HepG2 (cell line): Measurements from ENCODE around the gene PRCD. TPM values are rescaled to one million over a fixed set of nuclear protein-coding genes. Genes with fewer than 3 reads are reported as not detected.

Experiments used
- ATAC-seq: fragments of 200-7000 bp; cut with Tn5 transposase; 3 replicates; pipeline ENCODE4 v1.9.1; 2020; ENCODE audit warnings: mild to moderate bottlenecking, moderate library complexity
- BruUV-seq: library from RNA; stranded (reverse); fragments of 400-500 nt; replicated peaks from 2 replicates; lab custom pipeline; 2021; lab: Mats Ljungman, UMichigan
- CTCF ChIA-PET: fragments of 300-600 bp; formaldehyde crosslinking; extraction: SDS; loops from one replicate; lab custom pipeline; 2021; ENCODE audit warnings: low total read pairs, inconsistent platforms, low intra/inter-chr PET ratio; lab: Yijun Ruan, JAX
- POLR2A ChIA-PET: fragments of 350-600 bp; sonication (Branson Sonifier 250); formaldehyde crosslinking; loops from one replicate; lab custom pipeline; 2020; ENCODE audit warnings: antibody characterized with exemption, inconsistent platforms; lab: Yijun Ruan, JAX
- DNase-seq: peaks from one replicate; pipeline ENCODE4 v3.0.0-alpha.2; 2015; ENCODE audit warnings: low spot score
- FAIRE-seq: peaks from 3 replicates; lab custom pipeline; 2011; peaks lifted over from hg19 to GRCh38; lab: Jason Lieb, UNC
- H2AFZ ChIP-seq: one replicate; pipeline ENCODE4 v1.6.1; 2011; ENCODE audit warnings: low read length, inconsistent platforms
- H3K27ac ChIP-seq: fragments of 300-600 bp; 3 replicates; pipeline ENCODE4 v1.8.0; 2011; ENCODE audit warnings: mixed run types, mild to moderate bottlenecking, mixed read lengths, low read length, inconsistent platforms; ENCODE audit not compliant: insufficient read depth; ENCODE audit errors: extremely low read length
- H3K27me3 ChIP-seq, 2 experiments: fragments of 200-600 bp in 1 of 2; 2 replicates in 1 of 2; 3 replicates in 1 of 2; pipeline versions ENCODE4 v1.6.0 to v1.8.0; 2011; ENCODE audit warnings: low read length in 2 of 2, mild to moderate bottlenecking in 2 of 2, moderate library complexity in 2 of 2, inconsistent platforms in 1 of 2; ENCODE audit not compliant: insufficient read depth in 2 of 2, control insufficient read depth in 1 of 2
- H3K36me3 ChIP-seq, 2 experiments: fragments of 200-600 bp in 1 of 2; replicated peaks in 1 of 2; 2 replicates in 1 of 2; 3 replicates in 1 of 2; pipeline versions ENCODE4 v1.5.1 to v1.8.0; 2011; ENCODE audit warnings: low read length in 2 of 2, inconsistent platforms in 1 of 2; ENCODE audit not compliant: insufficient read depth in 2 of 2, control insufficient read depth in 1 of 2
- H3K4me1 ChIP-seq: 2 replicates; pipeline ENCODE4 v1.5.1; 2012; ENCODE audit warnings: low read length, inconsistent platforms; ENCODE audit not compliant: insufficient read depth
- H3K4me2 ChIP-seq: 2 replicates; pipeline ENCODE4 v1.6.0; 2011; ENCODE audit warnings: low read depth, low read length, inconsistent platforms
- H3K4me3 ChIP-seq, 3 experiments: fragments of 200-600 bp in 1 of 3; sonication (generic), shearing (Covaris generic) in 1 of 3; replicated peaks in 1 of 3; 2 replicates each; pipeline ENCODE4 v1.5.1; 2011 to 2016; ENCODE audit warnings: low read length in 3 of 3, inconsistent platforms in 2 of 3, low read depth in 2 of 3, mild to moderate bottlenecking in 2 of 3, control low read depth in 1 of 3, mixed read lengths in 1 of 3; ENCODE audit not compliant: insufficient read depth in 1 of 3
- H3K79me2 ChIP-seq: one replicate; pipeline ENCODE4 v1.6.1; 2011; ENCODE audit warnings: low read length, inconsistent platforms; ENCODE audit not compliant: insufficient read depth
- H3K9ac ChIP-seq: 2 replicates; pipeline ENCODE4 v1.6.0; 2011; ENCODE audit warnings: mild to moderate bottlenecking, low read depth, low read length, inconsistent platforms; ENCODE audit not compliant: insufficient read depth
- H3K9me3 ChIP-seq: 2 replicates; pipeline ENCODE4 v1.5.1; 2012; ENCODE audit warnings: mild to moderate bottlenecking, low read length
- H4K20me1 ChIP-seq: 2 replicates; pipeline ENCODE4 v1.6.0; 2011; ENCODE audit warnings: inconsistent platforms, mild to moderate bottlenecking, low read length, moderate library complexity; ENCODE audit not compliant: insufficient read depth
- DNMT1 ChIP-seq: sonication (generic); formaldehyde crosslinking; IDR thresholded peaks from 2 replicates; pipeline ENCODE4 v1.5.1; 2020; ENCODE audit warnings: mild to moderate bottlenecking, missing genetic modification reagents
- HNRNPL ChIP-seq: fragments of 200-400 bp; formaldehyde crosslinking; IDR thresholded peaks from 2 replicates; pipeline ENCODE4 v1.6.1; 2017; ENCODE audit warnings: mild to moderate bottlenecking, low read depth, low read length
- KLF9 ChIP-seq: IDR thresholded peaks from 2 replicates; pipeline ENCODE4 v1.6.1; 2016; ENCODE audit warnings: low read depth
- MTA1 ChIP-seq: sonication (generic); formaldehyde crosslinking; IDR thresholded peaks from 2 replicates; pipeline ENCODE4 v1.4.0; 2020; ENCODE audit warnings: missing genetic modification reagents, mild to moderate bottlenecking, borderline replicate concordance
- ONECUT2 ChIP-seq: sonication (generic); formaldehyde crosslinking; IDR thresholded peaks from 2 replicates; pipeline ENCODE4 v1.4.0; 2020; ENCODE audit warnings: missing genetic modification reagents
- SYNCRIP ChIP-seq: fragments of 200-400 bp; formaldehyde crosslinking; IDR thresholded peaks from 2 replicates; pipeline ENCODE4 v1.6.1; 2018; ENCODE audit warnings: mild to moderate bottlenecking, low read depth, low read length; ENCODE audit not compliant: insufficient read depth
- TCF12 ChIP-seq, 2 experiments: fragments of 450-650 bp in 1 of 2; sonication (generic) in 1 of 2; formaldehyde crosslinking in 1 of 2; IDR thresholded peaks; 2 replicates each; pipeline versions ENCODE4 v1.6.1 to v1.8.0; 2017 to 2022; ENCODE audit warnings: antibody characterized with exemption in 1 of 2, mild to moderate bottlenecking in 1 of 2, missing genetic modification reagents in 1 of 2, moderate library complexity in 1 of 2
- WIZ ChIP-seq: sonication (generic); formaldehyde crosslinking; IDR thresholded peaks from 2 replicates; pipeline ENCODE4 v1.5.1; 2020; ENCODE audit warnings: mild to moderate bottlenecking, missing genetic modification reagents
- ZBTB38 ChIP-seq: sonication (generic); formaldehyde crosslinking; IDR thresholded peaks from 2 replicates; pipeline ENCODE4 v1.5.1; 2020; ENCODE audit warnings: mild to moderate bottlenecking, missing genetic modification reagents
- ZNF251 ChIP-seq: sonication (generic); formaldehyde crosslinking; IDR thresholded peaks from 2 replicates; pipeline ENCODE4 v1.9.0; 2021; ENCODE audit warnings: mild to moderate bottlenecking, missing genetic modification reagents
- ZNF451 ChIP-seq: sonication (generic); formaldehyde crosslinking; IDR thresholded peaks from 2 replicates; pipeline ENCODE4 v1.5.0; 2020; ENCODE audit warnings: mild to moderate bottlenecking, missing genetic modification reagents
- ZNF550 ChIP-seq: sonication (generic); formaldehyde crosslinking; IDR thresholded peaks from 2 replicates; pipeline ENCODE4 v1.4.0; 2020; ENCODE audit warnings: mild to moderate bottlenecking, missing genetic modification reagents, borderline replicate concordance
- ZNF749 ChIP-seq: sonication (generic); formaldehyde crosslinking; IDR thresholded peaks from 2 replicates; pipeline ENCODE4 v1.8.0; 2022; ENCODE audit warnings: mild to moderate bottlenecking, missing genetic modification reagents, moderate library complexity, borderline replicate concordance
- WGBS: methylation state at CpG from one replicate; pipeline ENCODE4 v1.1.6; 2017; ENCODE audit warnings: low lambda C conversion rate; 5-methylcytosine and 5-hydroxymethylcytosine counted together
- in situ Hi-C: cut with HindIII; loops from 2 replicates; pipeline ENCODE4 v1.10.0; 2017; ENCODE audit warnings: low pct_unique_long_range_greater_than_20kb; ENCODE audit not compliant: extremely low pct_ligation_motif_present
- intact Hi-C: fragments of 100-400 bp; cut with micrococcal nuclease; formaldehyde crosslinking; loops from one replicate; pipeline ENCODE4 v1.10.0; 2022; ENCODE audit not compliant: unreplicated experiment
- polyA plus RNA-seq, 8 experiments: library from polyadenylated mRNA; depleted of rRNA in 3 of 8; stranded (reverse) in 7 of 8; unstranded in 1 of 8; fragments of >200 nt; fragmentation: Illumina TruSeq in 4 of 8; extraction: Trizol in 4 of 8; gene quantifications; 2 replicates each; pipeline versions ENCODE4 v1.2.1 to v1.2.3, GENCODE V29; 2011 to 2016; ENCODE audit warnings: low read depth in 4 of 8, missing spikeins in 1 of 8, mixed read lengths in 1 of 8; ENCODE audit not compliant: insufficient read depth in 1 of 8
- total RNA-seq, 5 experiments: library from RNA; depleted of rRNA; stranded (reverse); fragments of >200 nt; fragmentation: Illumina TruSeq; extraction: Trizol; gene quantifications; 2 replicates each; pipeline ENCODE4 v1.2.3, GENCODE V29; 2016; ENCODE audit warnings: low read depth in 1 of 5
- TF ChIP-seq, protein P1 (sequence below): sonication (generic); formaldehyde crosslinking; IDR thresholded peaks from 2 replicates; pipeline ENCODE4 v1.5.0; 2020; ENCODE audit warnings: mild to moderate bottlenecking, missing genetic modification reagents

PRCD gene
- total and polyA plus RNA-seq, 2 of the 13 experiments (the other 11 are each of a cell fraction or from before 2014, with no cell fraction given), result 0.51 TPM; not detected in 1

DNA sequence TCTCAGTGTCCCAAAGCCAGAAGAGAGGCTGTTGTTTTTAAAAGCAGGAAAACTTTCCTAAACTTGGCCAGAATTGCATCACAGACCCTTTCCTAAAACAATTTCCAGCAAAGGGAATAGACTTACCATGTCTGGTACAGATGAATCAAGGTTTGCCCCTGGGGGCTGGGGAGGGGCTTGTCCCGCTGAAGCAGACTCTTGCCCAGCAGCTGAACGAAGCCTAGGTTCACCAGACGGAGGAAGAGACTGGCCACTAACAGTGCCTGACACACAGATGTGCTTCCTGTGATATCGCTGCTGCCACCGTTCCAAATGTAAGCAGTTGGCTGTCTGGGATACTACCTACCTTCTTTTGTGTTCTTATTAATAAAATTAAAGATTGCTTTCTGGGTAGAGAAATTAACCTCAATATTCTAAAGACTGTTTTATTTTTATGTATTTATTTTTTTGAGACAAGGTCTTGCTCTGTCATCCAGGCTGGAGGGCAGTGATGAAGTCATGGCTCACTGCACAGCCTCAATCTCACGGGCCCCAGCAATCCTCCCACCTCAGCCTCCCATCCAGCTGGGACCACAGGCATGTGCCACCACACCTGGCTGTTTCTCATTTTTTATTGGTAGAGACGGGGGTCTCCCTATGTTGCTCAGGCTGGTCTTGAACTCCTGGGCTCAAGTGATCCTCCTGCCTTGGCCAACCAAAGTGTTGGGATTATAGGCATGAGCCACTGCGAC is 13.5 kb downstream of the PRCD start:
- Histone ChIP-seq H3K9me3 (no peaks in the 10 kb centered on the region), H4K20me1 (peaks cover 4% of the 10 kb centered on the region; the same call in 1 of the 2 replicates), H3K9ac (no peak overlapping the region), H3K4me2 (no peak overlapping the region), H3K27ac (peak overlapping the region; percentile 16), H3K4me1 (peaks cover 70% of the 10 kb centered on the region), H3K79me2 (peaks cover 34% of the 10 kb centered on the region), H3K4me3 (no peak overlapping the region), H2AFZ (no peak overlapping the region), H3K27me3 (no peaks in the 10 kb centered on the region; a peak in 1 of 5 replicates), H3K36me3 (no peaks in the 10 kb centered on the region)
- in situ Hi-C loops (no loop called here), intact Hi-C loops (loop anchor here (5.0 to 10.0 kb wide), 2 partner anchors 34 to 151 kb away; partner anchors contain the start of gene ST6GALNAC2)
- DNase-seq (no peak), FAIRE-seq (no peak), ATAC-seq (no peak)
- WGBS, result 95% methylated on average over 8 of the region's 8 CpGs
- no TSS peak for BruUV-seq
- ChIA-PET CTCF (no interaction called here), POLR2A (interaction anchor here (0.6 to 3.3 kb wide), 10 partner anchors 13 to 119 kb away, joined by 3 to 17 read pairs (median 3); a partner anchor contains a TSS)
- TF ChIP-seq KLF9 (CRISPR knock-in tag) (no peak), ZBTB38 (CRISPR knock-in tag) (0 out of 2 replicates have a peak, but pooled peaks have one; percentile 45)
- TF ChIP-seq, protein P1, sequence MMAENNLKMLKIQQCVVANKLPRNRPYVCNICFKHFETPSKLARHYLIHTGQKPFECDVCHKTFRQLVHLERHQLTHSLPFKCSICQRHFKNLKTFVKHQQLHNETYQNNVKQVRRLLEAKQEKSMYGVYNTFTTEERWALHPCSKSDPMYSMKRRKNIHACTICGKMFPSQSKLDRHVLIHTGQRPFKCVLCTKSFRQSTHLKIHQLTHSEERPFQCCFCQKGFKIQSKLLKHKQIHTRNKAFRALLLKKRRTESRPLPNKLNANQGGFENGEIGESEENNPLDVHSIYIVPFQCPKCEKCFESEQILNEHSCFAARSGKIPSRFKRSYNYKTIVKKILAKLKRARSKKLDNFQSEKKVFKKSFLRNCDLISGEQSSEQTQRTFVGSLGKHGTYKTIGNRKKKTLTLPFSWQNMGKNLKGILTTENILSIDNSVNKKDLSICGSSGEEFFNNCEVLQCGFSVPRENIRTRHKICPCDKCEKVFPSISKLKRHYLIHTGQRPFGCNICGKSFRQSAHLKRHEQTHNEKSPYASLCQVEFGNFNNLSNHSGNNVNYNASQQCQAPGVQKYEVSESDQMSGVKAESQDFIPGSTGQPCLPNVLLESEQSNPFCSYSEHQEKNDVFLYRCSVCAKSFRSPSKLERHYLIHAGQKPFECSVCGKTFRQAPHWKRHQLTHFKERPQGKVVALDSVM, result peak; percentile 51; the same call in 1 of the 2 replicates

- no peaks in the 10 kb centered on the region for H3K9me3 ChIP-seq
- BruUV-seq, result no TSS peak
- ATAC-seq (no peak), FAIRE-seq (no peak), DNase-seq (no peak)
- 61% methylated on average over 6 of the region's 6 CpGs for WGBS
- no peak overlapping the region for H2AFZ ChIP-seq
- H3K27ac ChIP-seq, result peak overlapping the region; percentile 16
- peaks cover 67% of the 10 kb centered on the region for H3K4me1 ChIP-seq
- ChIA-PET CTCF (no interaction called here), POLR2A (interaction anchor here (0.6 to 1.4 kb wide), 6 partner anchors 13 to 118 kb away, joined by 3 to 5 read pairs (median 3); no protein-coding TSS in a partner anchor)
- no peaks in the 10 kb centered on the region; a peak in 1 of 5 replicates for H3K27me3 ChIP-seq
- peaks cover 35% of the 10 kb centered on the region for H3K79me2 ChIP-seq
- H3K4me3 ChIP-seq, result no peak overlapping the region
- no peak overlapping the region for H3K9ac ChIP-seq
- no peaks in the 10 kb centered on the region for H3K36me3 ChIP-seq
- no peak overlapping the region for H3K4me2 ChIP-seq
- peaks cover 12% of the 10 kb centered on the region for H4K20me1 ChIP-seq
- in situ Hi-C loops, result no loop called here
- intact Hi-C loops, result loop anchor here (5.0 to 10.0 kb wide), 2 partner anchors 33 to 151 kb away; partner anchors contain the start of gene ST6GALNAC2
- TF ChIP-seq ZNF550 (CRISPR knock-in tag), result no peak
- TF ChIP-seq ZNF749 (CRISPR knock-in tag), result no peak
- no peak for TF ChIP-seq DNMT1 (CRISPR knock-in tag)
- TF ChIP-seq ZNF451 (CRISPR knock-in tag), result no peak
- no peak for TF ChIP-seq ONECUT2 (CRISPR knock-in tag)
- no peak for TF ChIP-seq ZNF251
- no peak for TF ChIP-seq SYNCRIP
- TF ChIP-seq WIZ, result no peak
- 0 out of 2 replicates have a peak, but pooled peaks have one; percentile 66 for TF ChIP-seq HNRNPL
- no peak for TF ChIP-seq TCF12 (IDR thresholded peaks at IDR 0.05)
- TF ChIP-seq TCF12 (CRISPR knock-in tag; IDR thresholded peaks at IDR 0.05), result no peak
- no peak for TF ChIP-seq MTA1 (CRISPR knock-in tag)
Measured at GRCh38 chr17:76554131-76554530, 14.3 kb downstream of the PRCD start.
